K562 (cell line): ENCODE results near the gene PAK1IP1. TPM values are rescaled to one million over a fixed set of nuclear protein-coding genes. Genes with fewer than 3 reads are reported as not detected.
A peak's percentile ranks its signal among the peaks of the same experiment; 100 is the strongest.

ENCODE experiments used
- BHLHE40 ChIP-seq: IDR thresholded peaks from 2 replicates; pipeline ENCODE4 v1.6.1; 2011; ENCODE audit warnings: low read length, improper control_type of control experiment
- CCAR2 ChIP-seq: fragments of 200-400 bp; formaldehyde crosslinking; IDR thresholded peaks from 2 replicates; pipeline ENCODE4 v1.6.1; 2017; ENCODE audit warnings: mild to moderate bottlenecking, low read depth, low read length
- HDGF ChIP-seq: fragments of 450-650 bp; IDR thresholded peaks from 2 replicates; pipeline ENCODE4 v1.6.1; 2016
- KDM4B ChIP-seq, 2 experiments: fragments of 450-650 bp in 1 of 2; sonication (generic) in 1 of 2; IDR thresholded peaks; 2 replicates each; pipeline ENCODE4 v1.6.1; 2016 to 2017; ENCODE audit warnings: borderline replicate concordance in 2 of 2, antibody characterized with exemption in 1 of 2, low read depth in 1 of 2, mild to moderate bottlenecking in 1 of 2
- KLF13 ChIP-seq: fragments of 450-650 bp; IDR thresholded peaks from 2 replicates; pipeline ENCODE4 v1.6.1; 2016; ENCODE audit warnings: missing genetic modification characterization, low read depth, mild to moderate bottlenecking, missing compliant biosample characterization, moderate library complexity, borderline replicate concordance
- KLF16 ChIP-seq: IDR thresholded peaks from 2 replicates; pipeline ENCODE4 v1.6.1; 2016; ENCODE audit warnings: antibody characterized with exemption
- NCOR1 ChIP-seq: fragments of 450-650 bp; IDR thresholded peaks from 2 replicates; pipeline ENCODE4 v1.6.1; 2016; ENCODE audit warnings: mild to moderate bottlenecking, moderate library complexity
- PTRF ChIP-seq: fragments of 450-650 bp; IDR thresholded peaks from 2 replicates; pipeline ENCODE4 v1.6.1; 2016; ENCODE audit warnings: mild to moderate bottlenecking, missing genetic modification characterization, missing compliant biosample characterization
- SIRT6 ChIP-seq: IDR thresholded peaks from one replicate; pipeline ENCODE4 v1.6.1; 2012; ENCODE audit warnings: low read depth, mild to moderate bottlenecking, control low read depth, inconsistent platforms, low read length, moderate library complexity
- SNIP1 ChIP-seq: fragments of 450-650 bp; IDR thresholded peaks from 2 replicates; pipeline ENCODE4 v1.7.1; 2017; ENCODE audit warnings: low read depth, mild to moderate bottlenecking
- TAF1 ChIP-seq: IDR thresholded peaks from 2 replicates; pipeline ENCODE4 v1.6.1; 2011; ENCODE audit warnings: mild to moderate bottlenecking, low read length, moderate library complexity; ENCODE audit not compliant: insufficient read depth, control insufficient read depth, severe bottlenecking; ENCODE audit errors: extremely low read depth
- ZC3H11A ChIP-seq: IDR thresholded peaks from 2 replicates; pipeline ENCODE4 v1.6.1; 2012; ENCODE audit warnings: low read depth, low read length, improper control_type of control experiment
- ZFP1 ChIP-seq: fragments of 450-650 bp; formaldehyde crosslinking; IDR thresholded peaks from 2 replicates; pipeline ENCODE4 v1.4.0; 2020; ENCODE audit warnings: mild to moderate bottlenecking, mixed read lengths
- polyA plus RNA-seq, 8 experiments: library from polyadenylated mRNA; depleted of rRNA in 4 of 8; stranded (reverse) in 5 of 8; unstranded in 3 of 8; fragments of >200 nt; fragmentation: Nextera tagmentation in 2 of 8; fragmentation: Illumina TruSeq in 1 of 8; extraction: Ambion mirVana in 2 of 8; extraction: Trizol in 1 of 8; gene quantifications; 2 replicates each; pipeline versions ENCODE4 v1.2.1 to v1.2.3, GENCODE V29; 2011 to 2014; ENCODE audit warnings: inconsistent platforms in 1 of 8, missing spikeins in 1 of 8
- total RNA-seq, 7 experiments: library from RNA; depleted of rRNA in 6 of 7; stranded (reverse); fragments of >200 nt in 6 of 7; fragmentation: Illumina TruSeq in 2 of 7; extraction: Trizol in 2 of 7; gene quantifications; 2 replicates each; pipeline versions ENCODE4 v1.2.1 to v1.2.3, GENCODE V29; 2011 to 2021; ENCODE audit warnings: low replicate concordance in 1 of 7
- TF ChIP-seq, protein P1 (sequence below): IDR thresholded peaks from 2 replicates; pipeline ENCODE4 v1.6.1; 2011; ENCODE audit warnings: borderline replicate concordance, low read depth, mild to moderate bottlenecking, moderate library complexity, low read length; ENCODE audit not compliant: insufficient read depth, poor library complexity, severe bottlenecking
- TF ChIP-seq, protein P2 (sequence below): sonication (generic); formaldehyde crosslinking; IDR thresholded peaks from 2 replicates; pipeline ENCODE4 v1.9.0; 2022; ENCODE audit warnings: mild to moderate bottlenecking, missing genetic modification reagents
- TF ChIP-seq, protein P3 (sequence below): fragments of 250-450 bp; sonication (Bioruptor Pico); IDR thresholded peaks from 2 replicates; pipeline ENCODE4 v1.6.1; 2021; ENCODE audit warnings: mild to moderate bottlenecking
- TF ChIP-seq, protein P4 (sequence below): fragments of 250-450 bp; sonication (Bioruptor Pico); IDR thresholded peaks from 2 replicates; pipeline ENCODE4 v1.5.0; 2020; ENCODE audit warnings: mild to moderate bottlenecking
- TF ChIP-seq, protein P5 (sequence below): fragments of 250-450 bp; sonication (Bioruptor Pico); IDR thresholded peaks from 2 replicates; pipeline ENCODE4 v1.8.0; 2021; ENCODE audit warnings: moderate library complexity, mild to moderate bottlenecking, inconsistent platforms
- TF ChIP-seq, protein P6 (sequence below): fragments of 250-450 bp; sonication (Bioruptor Pico); IDR thresholded peaks from 2 replicates; pipeline ENCODE4 v1.5.0; 2021
- TF ChIP-seq, protein P7 (sequence below): fragments of 450-650 bp; formaldehyde crosslinking; IDR thresholded peaks from 2 replicates; pipeline ENCODE4 v1.4.0; 2020; ENCODE audit warnings: mild to moderate bottlenecking, mixed read lengths

The PAK1IP1 gene
- total and polyA plus RNA-seq, 9 of the 15 experiments (the other 6 are each of a cell fraction or from before 2014, with no cell fraction given): 50.0 to 200 (median 87.0) TPM

DNA sequence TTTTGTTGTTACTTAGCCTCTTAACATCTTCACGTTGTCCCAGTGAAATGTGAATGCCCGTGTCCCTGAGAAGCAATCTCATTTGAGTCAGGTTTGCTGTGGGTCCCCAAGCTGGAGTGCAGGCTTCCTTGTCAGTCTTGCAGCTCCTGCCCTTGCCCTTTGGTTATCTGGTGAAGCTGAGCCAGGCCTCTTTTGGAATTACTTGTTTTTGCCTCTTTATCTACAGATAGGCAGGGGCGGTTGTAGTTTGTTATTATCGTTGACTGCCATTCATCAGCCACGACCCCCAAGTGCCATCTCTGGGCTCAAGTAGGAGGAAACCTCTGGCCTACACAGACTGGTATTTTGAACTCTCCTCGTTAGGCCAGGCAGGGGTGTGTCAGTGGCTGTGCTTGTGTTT lies 30.3 kb downstream of the PAK1IP1 start (continued):
- TF ChIP-seq, protein P1, sequence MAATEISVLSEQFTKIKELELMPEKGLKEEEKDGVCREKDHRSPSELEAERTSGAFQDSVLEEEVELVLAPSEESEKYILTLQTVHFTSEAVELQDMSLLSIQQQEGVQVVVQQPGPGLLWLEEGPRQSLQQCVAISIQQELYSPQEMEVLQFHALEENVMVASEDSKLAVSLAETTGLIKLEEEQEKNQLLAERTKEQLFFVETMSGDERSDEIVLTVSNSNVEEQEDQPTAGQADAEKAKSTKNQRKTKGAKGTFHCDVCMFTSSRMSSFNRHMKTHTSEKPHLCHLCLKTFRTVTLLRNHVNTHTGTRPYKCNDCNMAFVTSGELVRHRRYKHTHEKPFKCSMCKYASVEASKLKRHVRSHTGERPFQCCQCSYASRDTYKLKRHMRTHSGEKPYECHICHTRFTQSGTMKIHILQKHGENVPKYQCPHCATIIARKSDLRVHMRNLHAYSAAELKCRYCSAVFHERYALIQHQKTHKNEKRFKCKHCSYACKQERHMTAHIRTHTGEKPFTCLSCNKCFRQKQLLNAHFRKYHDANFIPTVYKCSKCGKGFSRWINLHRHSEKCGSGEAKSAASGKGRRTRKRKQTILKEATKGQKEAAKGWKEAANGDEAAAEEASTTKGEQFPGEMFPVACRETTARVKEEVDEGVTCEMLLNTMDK: no peak
- no peak for TF ChIP-seq CCAR2
- TF ChIP-seq, protein P2, sequence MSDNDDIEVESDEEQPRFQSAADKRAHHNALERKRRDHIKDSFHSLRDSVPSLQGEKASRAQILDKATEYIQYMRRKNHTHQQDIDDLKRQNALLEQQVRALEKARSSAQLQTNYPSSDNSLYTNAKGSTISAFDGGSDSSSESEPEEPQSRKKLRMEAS: no peak
- peak; percentile 82 for TF ChIP-seq KLF16
- TF ChIP-seq, protein P3, sequence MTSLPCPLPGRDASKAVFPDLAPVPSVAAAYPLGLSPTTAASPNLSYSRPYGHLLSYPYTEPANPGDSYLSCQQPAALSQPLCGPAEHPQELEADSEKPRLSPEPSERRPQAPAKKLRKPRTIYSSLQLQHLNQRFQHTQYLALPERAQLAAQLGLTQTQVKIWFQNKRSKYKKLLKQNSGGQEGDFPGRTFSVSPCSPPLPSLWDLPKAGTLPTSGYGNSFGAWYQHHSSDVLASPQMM: no peak
- no peak for TF ChIP-seq KDM4B (IDR thresholded peaks at IDR 0.05; ENCODE audit: borderline replicate concordance in 2 of 2, low read depth in 1 of 2)
- TF ChIP-seq, protein P4, sequence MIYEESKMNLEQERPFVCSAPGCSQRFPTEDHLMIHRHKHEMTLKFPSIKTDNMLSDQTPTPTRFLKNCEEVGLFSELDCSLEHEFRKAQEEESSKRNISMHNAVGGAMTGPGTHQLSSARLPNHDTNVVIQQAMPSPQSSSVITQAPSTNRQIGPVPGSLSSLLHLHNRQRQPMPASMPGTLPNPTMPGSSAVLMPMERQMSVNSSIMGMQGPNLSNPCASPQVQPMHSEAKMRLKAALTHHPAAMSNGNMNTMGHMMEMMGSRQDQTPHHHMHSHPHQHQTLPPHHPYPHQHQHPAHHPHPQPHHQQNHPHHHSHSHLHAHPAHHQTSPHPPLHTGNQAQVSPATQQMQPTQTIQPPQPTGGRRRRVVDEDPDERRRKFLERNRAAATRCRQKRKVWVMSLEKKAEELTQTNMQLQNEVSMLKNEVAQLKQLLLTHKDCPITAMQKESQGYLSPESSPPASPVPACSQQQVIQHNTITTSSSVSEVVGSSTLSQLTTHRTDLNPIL (CRISPR knock-in tag): no peak
- no peak for TF ChIP-seq SIRT6
- TF ChIP-seq, protein P5, sequence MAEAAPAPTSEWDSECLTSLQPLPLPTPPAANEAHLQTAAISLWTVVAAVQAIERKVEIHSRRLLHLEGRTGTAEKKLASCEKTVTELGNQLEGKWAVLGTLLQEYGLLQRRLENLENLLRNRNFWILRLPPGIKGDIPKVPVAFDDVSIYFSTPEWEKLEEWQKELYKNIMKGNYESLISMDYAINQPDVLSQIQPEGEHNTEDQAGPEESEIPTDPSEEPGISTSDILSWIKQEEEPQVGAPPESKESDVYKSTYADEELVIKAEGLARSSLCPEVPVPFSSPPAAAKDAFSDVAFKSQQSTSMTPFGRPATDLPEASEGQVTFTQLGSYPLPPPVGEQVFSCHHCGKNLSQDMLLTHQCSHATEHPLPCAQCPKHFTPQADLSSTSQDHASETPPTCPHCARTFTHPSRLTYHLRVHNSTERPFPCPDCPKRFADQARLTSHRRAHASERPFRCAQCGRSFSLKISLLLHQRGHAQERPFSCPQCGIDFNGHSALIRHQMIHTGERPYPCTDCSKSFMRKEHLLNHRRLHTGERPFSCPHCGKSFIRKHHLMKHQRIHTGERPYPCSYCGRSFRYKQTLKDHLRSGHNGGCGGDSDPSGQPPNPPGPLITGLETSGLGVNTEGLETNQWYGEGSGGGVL (CRISPR knock-in tag): no peak
- no peak for TF ChIP-seq HDGF
- no peak for TF ChIP-seq SNIP1
- no peak for TF ChIP-seq PTRF (tag)
- TF ChIP-seq, protein P6, sequence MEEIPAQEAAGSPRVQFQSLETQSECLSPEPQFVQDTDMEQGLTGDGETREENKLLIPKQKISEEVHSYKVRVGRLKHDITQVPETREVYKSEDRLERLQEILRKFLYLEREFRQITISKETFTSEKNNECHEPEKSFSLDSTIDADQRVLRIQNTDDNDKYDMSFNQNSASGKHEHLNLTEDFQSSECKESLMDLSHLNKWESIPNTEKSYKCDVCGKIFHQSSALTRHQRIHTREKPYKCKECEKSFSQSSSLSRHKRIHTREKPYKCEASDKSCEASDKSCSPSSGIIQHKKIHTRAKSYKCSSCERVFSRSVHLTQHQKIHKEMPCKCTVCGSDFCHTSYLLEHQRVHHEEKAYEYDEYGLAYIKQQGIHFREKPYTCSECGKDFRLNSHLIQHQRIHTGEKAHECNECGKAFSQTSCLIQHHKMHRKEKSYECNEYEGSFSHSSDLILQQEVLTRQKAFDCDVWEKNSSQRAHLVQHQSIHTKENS: no peak
- TF ChIP-seq ZC3H11A: no peak
- TF ChIP-seq NCOR1: peak; percentile 87
- TF ChIP-seq TAF1: no peak
- TF ChIP-seq BHLHE40: no peak
- no peak for TF ChIP-seq ZFP1
- TF ChIP-seq, protein P7, sequence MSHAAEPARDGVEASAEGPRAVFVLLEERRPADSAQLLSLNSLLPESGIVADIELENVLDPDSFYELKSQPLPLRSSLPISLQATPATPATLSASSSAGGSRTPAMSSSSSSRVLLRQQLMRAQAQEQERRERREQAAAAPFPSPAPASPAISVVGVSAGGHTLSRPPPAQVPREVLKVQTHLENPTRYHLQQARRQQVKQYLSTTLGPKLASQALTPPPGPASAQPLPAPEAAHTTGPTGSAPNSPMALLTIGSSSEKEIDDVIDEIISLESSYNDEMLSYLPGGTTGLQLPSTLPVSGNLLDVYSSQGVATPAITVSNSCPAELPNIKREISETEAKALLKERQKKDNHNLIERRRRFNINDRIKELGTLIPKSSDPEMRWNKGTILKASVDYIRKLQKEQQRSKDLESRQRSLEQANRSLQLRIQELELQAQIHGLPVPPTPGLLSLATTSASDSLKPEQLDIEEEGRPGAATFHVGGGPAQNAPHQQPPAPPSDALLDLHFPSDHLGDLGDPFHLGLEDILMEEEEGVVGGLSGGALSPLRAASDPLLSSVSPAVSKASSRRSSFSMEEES (CRISPR knock-in tag): no peak
- TF ChIP-seq KLF13 (tag): no peak
